ENCODE results near the gene TANC1. TPM values are rescaled to one million over a fixed set of nuclear protein-coding genes. Genes with fewer than 3 reads are reported as not detected.
A peak's percentile ranks its signal among the peaks of the same experiment; 100 is the strongest.

TANC1 gene
- total RNA-seq, 1 donor from 2014 or later: 36.9 TPM

DNA sequence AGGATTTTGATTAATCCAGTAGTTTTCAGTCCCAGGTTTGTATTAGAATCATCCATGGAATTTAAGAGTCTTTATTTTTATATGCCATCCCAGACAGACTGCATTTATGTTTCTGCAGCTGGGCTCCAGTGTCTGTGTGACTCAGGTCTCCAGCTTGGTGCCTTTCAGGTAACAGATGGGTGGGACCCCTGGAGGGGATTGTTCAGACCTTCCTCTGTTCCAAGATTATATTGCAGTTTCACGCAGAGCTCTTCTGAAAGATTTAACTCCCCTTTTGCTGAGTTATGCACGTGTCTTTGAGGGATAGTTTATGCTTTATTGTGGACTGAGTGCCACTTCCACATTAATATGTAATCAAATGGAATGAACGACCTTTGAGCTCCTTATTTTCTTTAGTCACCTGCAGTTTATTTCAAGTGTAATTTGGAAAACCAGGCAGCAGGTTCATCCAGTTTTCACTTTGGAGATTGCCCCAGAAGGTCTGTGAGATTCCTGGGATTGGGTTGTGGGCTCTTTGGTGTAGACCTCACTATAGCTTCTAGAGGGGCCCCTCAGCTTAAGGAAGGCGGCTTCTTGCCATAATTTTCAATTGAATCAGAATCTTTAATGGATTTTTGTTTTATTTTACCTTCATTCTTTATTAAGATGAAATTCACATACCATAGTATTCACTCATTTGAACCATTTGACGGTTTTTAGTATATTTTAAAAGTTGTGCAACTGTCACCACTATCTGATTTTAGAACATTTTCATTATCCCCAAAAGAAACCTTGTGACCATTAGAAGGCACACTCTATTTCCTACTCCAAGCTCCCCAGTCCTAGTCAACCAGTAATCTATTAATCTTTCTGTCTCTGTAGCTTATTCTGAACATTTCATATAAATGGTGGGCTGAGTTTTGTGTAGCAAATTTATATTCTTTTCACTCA, 183.0 kb downstream of the TANC1 start:
- no peaks in the 10 kb centered on the region for H3K27me3 Mint-ChIP-seq (ENCODE audit: unreplicated experiment)
- H3K27ac Mint-ChIP-seq (ENCODE audit: unreplicated experiment): peak overlapping the region; percentile 60
- TF ChIP-seq, protein P1, sequence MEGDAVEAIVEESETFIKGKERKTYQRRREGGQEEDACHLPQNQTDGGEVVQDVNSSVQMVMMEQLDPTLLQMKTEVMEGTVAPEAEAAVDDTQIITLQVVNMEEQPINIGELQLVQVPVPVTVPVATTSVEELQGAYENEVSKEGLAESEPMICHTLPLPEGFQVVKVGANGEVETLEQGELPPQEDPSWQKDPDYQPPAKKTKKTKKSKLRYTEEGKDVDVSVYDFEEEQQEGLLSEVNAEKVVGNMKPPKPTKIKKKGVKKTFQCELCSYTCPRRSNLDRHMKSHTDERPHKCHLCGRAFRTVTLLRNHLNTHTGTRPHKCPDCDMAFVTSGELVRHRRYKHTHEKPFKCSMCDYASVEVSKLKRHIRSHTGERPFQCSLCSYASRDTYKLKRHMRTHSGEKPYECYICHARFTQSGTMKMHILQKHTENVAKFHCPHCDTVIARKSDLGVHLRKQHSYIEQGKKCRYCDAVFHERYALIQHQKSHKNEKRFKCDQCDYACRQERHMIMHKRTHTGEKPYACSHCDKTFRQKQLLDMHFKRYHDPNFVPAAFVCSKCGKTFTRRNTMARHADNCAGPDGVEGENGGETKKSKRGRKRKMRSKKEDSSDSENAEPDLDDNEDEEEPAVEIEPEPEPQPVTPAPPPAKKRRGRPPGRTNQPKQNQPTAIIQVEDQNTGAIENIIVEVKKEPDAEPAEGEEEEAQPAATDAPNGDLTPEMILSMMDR (IDR thresholded peaks at IDR 0.05): no peak
- no peak overlapping the region for H3K4me3 Mint-ChIP-seq (ENCODE audit: unreplicated experiment)
- H3K9me3 Mint-ChIP-seq (ENCODE audit: unreplicated experiment): no peaks in the 10 kb centered on the region
- peaks cover 13% of the 10 kb centered on the region for H3K36me3 Mint-ChIP-seq (ENCODE audit: unreplicated experiment)
- H3K4me1 Mint-ChIP-seq (ENCODE audit: unreplicated experiment): peaks cover 56% of the 10 kb centered on the region
- DNase-seq (ENCODE audit: extremely low spot score, unreplicated experiment): no peak

DNA sequence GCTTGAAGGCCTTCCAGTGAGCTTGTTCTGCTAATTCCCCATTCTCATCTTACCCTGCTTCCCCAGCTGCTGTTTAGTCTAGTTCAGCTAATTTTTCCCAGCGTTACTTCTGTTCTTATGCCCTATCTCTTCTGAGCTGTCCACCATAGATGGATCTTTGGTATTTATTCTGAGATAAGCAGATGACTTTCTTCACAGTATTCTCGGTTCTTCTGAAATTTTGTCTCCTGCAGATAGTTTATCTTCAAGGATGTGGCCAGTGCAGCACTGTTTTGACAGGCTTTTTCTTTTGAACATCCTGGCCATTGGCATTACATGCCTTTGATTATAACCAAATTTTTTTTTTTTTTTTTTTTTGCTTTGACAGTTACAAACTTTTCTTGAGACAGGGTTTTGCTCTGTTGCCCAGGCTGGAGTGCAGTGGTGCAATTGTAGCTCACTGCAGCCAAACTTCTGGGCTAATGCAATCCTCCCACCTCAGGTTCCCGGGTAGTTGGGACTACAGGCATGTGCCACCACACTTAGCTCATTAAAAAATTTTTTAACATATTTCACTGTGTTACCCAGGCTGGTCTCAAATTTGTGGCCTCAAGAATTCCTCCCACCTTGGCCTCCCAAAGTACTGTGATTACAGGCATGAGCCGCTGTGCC, 183.8 kb downstream of the TANC1 start:
- Mint-ChIP-seq H3K27me3 (ENCODE audit: unreplicated experiment) (no peaks in the 10 kb centered on the region), H3K4me1 (ENCODE audit: unreplicated experiment) (peaks cover 60% of the 10 kb centered on the region), H3K9me3 (ENCODE audit: unreplicated experiment) (no peaks in the 10 kb centered on the region), H3K4me3 (ENCODE audit: unreplicated experiment) (no peak overlapping the region), H3K27ac (ENCODE audit: unreplicated experiment) (no peak overlapping the region), H3K36me3 (ENCODE audit: unreplicated experiment) (peaks cover 13% of the 10 kb centered on the region)
- TF ChIP-seq, protein P1 (IDR thresholded peaks at IDR 0.05): no peak
- no peak for DNase-seq (ENCODE audit: extremely low spot score, unreplicated experiment)

DNA sequence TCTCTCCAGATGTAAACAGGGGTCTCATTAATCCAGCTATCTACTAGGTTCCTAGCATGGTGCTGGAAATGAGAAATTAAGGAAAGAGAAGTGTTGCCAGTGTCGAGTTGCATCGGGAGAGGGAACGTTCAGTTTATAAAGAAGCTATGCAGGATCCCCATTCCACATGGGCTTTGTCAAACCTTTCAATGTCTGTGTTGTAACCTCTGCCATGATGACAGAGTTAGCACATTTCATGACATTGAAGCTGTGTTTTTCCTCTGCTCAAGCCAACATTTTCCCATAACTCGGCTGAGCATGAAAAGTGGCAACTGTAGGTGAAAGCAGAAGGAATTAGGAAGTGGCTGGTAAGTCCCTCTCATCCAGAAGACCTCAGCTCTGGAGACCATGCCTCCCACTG, 184.6 kb downstream of the TANC1 start:
- peaks cover 60% of the 10 kb centered on the region for H3K4me1 Mint-ChIP-seq (ENCODE audit: unreplicated experiment)
- H3K9me3 Mint-ChIP-seq (ENCODE audit: unreplicated experiment): no peaks in the 10 kb centered on the region
- TF ChIP-seq, protein P1 (IDR thresholded peaks at IDR 0.05): no peak
- H3K27me3 Mint-ChIP-seq (ENCODE audit: unreplicated experiment): no peaks in the 10 kb centered on the region
- no peak overlapping the region for H3K4me3 Mint-ChIP-seq (ENCODE audit: unreplicated experiment)
- DNase-seq (ENCODE audit: extremely low spot score, unreplicated experiment): no peak
- peaks cover 13% of the 10 kb centered on the region for H3K36me3 Mint-ChIP-seq (ENCODE audit: unreplicated experiment)
- H3K27ac Mint-ChIP-seq (ENCODE audit: unreplicated experiment): no peak overlapping the region

DNA sequence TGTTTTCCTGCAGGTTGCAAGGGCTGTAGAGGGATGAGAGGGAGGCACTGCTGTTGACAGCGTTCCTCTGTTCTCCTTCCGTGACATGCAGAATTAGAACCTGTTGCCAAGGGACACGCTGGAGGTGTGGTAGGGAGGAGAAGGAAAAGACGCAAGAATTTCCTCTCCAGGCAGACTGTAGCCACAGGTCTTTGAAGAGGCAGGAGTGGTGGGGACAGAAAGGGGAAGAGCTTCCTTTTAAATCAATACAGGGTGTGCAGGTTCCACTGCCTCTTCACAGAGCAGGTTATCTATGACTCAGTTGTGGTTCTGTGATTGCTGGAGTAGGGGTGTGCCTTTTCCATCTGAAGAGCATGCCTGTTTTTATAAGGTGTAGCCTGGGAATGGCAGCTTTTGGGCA, 185.0 kb downstream of the TANC1 start:
- H3K27me3 Mint-ChIP-seq (ENCODE audit: unreplicated experiment): no peaks in the 10 kb centered on the region
- H3K27ac Mint-ChIP-seq (ENCODE audit: unreplicated experiment): no peak overlapping the region
- peaks cover 13% of the 10 kb centered on the region for H3K36me3 Mint-ChIP-seq (ENCODE audit: unreplicated experiment)
- H3K4me3 Mint-ChIP-seq (ENCODE audit: unreplicated experiment): no peak overlapping the region
- no peaks in the 10 kb centered on the region for H3K9me3 Mint-ChIP-seq (ENCODE audit: unreplicated experiment)
- no peak for DNase-seq (ENCODE audit: extremely low spot score, unreplicated experiment)
- H3K4me1 Mint-ChIP-seq (ENCODE audit: unreplicated experiment): peaks cover 64% of the 10 kb centered on the region
- TF ChIP-seq, protein P1 (IDR thresholded peaks at IDR 0.05): no peak

DNA sequence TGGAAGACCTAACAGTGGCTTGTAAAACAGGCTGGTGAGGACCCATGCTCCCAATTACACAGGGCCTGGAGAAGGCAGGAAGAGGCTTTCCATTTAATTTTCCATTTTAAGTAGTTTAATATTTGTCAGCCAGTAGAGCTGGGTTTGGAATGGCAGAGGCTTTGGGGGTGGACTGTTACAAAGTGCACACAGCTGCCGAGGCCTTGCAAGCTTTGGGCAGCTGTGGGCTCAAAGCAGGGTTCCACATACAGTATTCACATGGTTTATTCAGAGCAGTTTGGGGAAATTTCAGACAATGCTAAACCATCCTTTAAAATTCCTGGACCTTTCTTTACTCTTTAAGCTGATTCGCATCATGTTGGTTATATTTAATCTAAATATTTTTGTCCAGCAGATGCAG, 185.5 kb downstream of the TANC1 start:
- no peaks in the 10 kb centered on the region for H3K9me3 Mint-ChIP-seq (ENCODE audit: unreplicated experiment)
- H3K27ac Mint-ChIP-seq (ENCODE audit: unreplicated experiment): peak overlapping the region; percentile 70
- TF ChIP-seq, protein P1 (IDR thresholded peaks at IDR 0.05): no peak
- peaks cover 13% of the 10 kb centered on the region for H3K36me3 Mint-ChIP-seq (ENCODE audit: unreplicated experiment)
- H3K4me1 Mint-ChIP-seq (ENCODE audit: unreplicated experiment): peaks cover 68% of the 10 kb centered on the region
- DNase-seq (ENCODE audit: extremely low spot score, unreplicated experiment): no peak
- H3K4me3 Mint-ChIP-seq (ENCODE audit: unreplicated experiment): no peak overlapping the region
- H3K27me3 Mint-ChIP-seq (ENCODE audit: unreplicated experiment): no peaks in the 10 kb centered on the region
